GM12878 (cell line): ENCODE results near the gene FLYWCH2. TPM values are rescaled to one million over a fixed set of nuclear protein-coding genes. Genes with fewer than 3 reads are reported as not detected.

Source experiments
- ATAC-seq: fragments of 200-7000 bp; cut with Tn5 transposase; 3 replicates; pipeline ENCODE4 v1.9.1; 2020; ENCODE audit warnings: mild to moderate bottlenecking, moderate library complexity
- BruUV-seq: library from RNA; stranded (reverse); fragments of 400-500 nt; replicated peaks from 2 replicates; lab custom pipeline; 2021; lab: Mats Ljungman, UMichigan
- CTCF ChIA-PET: fragments of 300-600 bp; sonication (Branson Sonifier 250); formaldehyde crosslinking; extraction: SDS; loops from one replicate; lab custom pipeline; 2021; ENCODE audit warnings: inconsistent platforms; lab: Yijun Ruan, JAX
- POLR2A ChIA-PET: fragments of 350-600 bp; formaldehyde crosslinking; extraction: SDS; loops from one replicate; lab custom pipeline; 2021; ENCODE audit warnings: inconsistent platforms; lab: Charles Lee
- RAD21 ChIA-PET: fragments of 300-600 bp; sonication (Branson Sonifier 250); formaldehyde crosslinking; loops from one replicate; lab custom pipeline; 2023; ENCODE audit warnings: antibody characterized with exemption; ENCODE audit not compliant: unreplicated experiment; lab: Charles Lee
- SMC1A ChIA-PET: fragments of 300-600 bp; sonication (Branson Sonifier 250); formaldehyde crosslinking; loops from one replicate; lab custom pipeline; 2023; ENCODE audit not compliant: unreplicated experiment, uncharacterized antibody; lab: Charles Lee
- DNase-seq: peaks from one replicate; pipeline ENCODE4 v3.0.0-alpha.2; 2011; ENCODE audit warnings: low read depth, low spot score
- FAIRE-seq: peaks from 3 replicates; lab custom pipeline; 2011; peaks lifted over from hg19 to GRCh38; lab: Jason Lieb, UNC
- H2AFZ ChIP-seq: 2 replicates; pipeline ENCODE4 v1.6.0; 2011; ENCODE audit warnings: low read depth, low read length, control low read depth; ENCODE audit not compliant: control insufficient read depth
- H3K27ac ChIP-seq: 2 replicates; pipeline ENCODE4 v1.5.1; 2011; ENCODE audit warnings: control low read depth; ENCODE audit not compliant: control insufficient read depth, insufficient read depth
- H3K27me3 ChIP-seq, 2 experiments: replicated peaks in 1 of 2; 2 replicates each; pipeline versions ENCODE4 v1.6.0 to v1.6.1; 2011; ENCODE audit warnings: low read length in 1 of 2; ENCODE audit not compliant: control insufficient read depth in 2 of 2, insufficient read depth in 2 of 2
- H3K36me3 ChIP-seq, 2 experiments: 2 replicates each; pipeline ENCODE4 v1.5.1; 2011; ENCODE audit warnings: low read length in 1 of 2; ENCODE audit not compliant: control insufficient read depth in 2 of 2, insufficient read depth in 2 of 2
- H3K4me1 ChIP-seq: 2 replicates; pipeline ENCODE4 v1.6.1; 2011; ENCODE audit warnings: mild to moderate bottlenecking, low read length, moderate library complexity, mixed read lengths; ENCODE audit not compliant: control insufficient read depth, insufficient read depth
- H3K4me2 ChIP-seq: 2 replicates; pipeline ENCODE4 v1.6.0; 2011; ENCODE audit warnings: control low read depth; ENCODE audit not compliant: control insufficient read depth, insufficient read depth
- H3K4me3 ChIP-seq: fragments of 200-600 bp; sonication (generic); 2 replicates; pipeline ENCODE4 v1.5.1; 2016
- H3K79me2 ChIP-seq: 2 replicates; pipeline ENCODE4 v1.6.0; 2011; ENCODE audit warnings: low read length; ENCODE audit not compliant: control insufficient read depth, insufficient read depth
- H3K9ac ChIP-seq: 2 replicates; pipeline ENCODE4 v1.8.0; 2011; ENCODE audit warnings: low read length, control low read depth, mixed read lengths; ENCODE audit not compliant: control insufficient read depth, insufficient read depth
- H3K9me3 ChIP-seq: replicated peaks from 3 replicates; pipeline ENCODE4 v1.5.1; 2011; ENCODE audit warnings: mild to moderate bottlenecking, low read length; ENCODE audit not compliant: control insufficient read depth, insufficient read depth
- H4K20me1 ChIP-seq: 2 replicates; pipeline ENCODE4 v1.6.0; 2011; ENCODE audit not compliant: control insufficient read depth, insufficient read depth
- ETV6 ChIP-seq, 2 experiments: fragments of 450-650 bp in 1 of 2; IDR thresholded peaks in 1 of 2; conservative IDR thresholded peaks in 1 of 2; 2 replicates each; pipeline ENCODE4 v1.6.1; 2014; ENCODE audit warnings: antibody characterized with exemption in 1 of 2, borderline replicate concordance in 1 of 2, low read depth in 1 of 2, mild to moderate bottlenecking in 1 of 2, moderate library complexity in 1 of 2
- HDAC6 ChIP-seq: fragments of 200-600 bp; sonication (generic); IDR thresholded peaks from one replicate; pipeline ENCODE4 v1.8.0; 2017; ENCODE audit warnings: antibody characterized with exemption; ENCODE audit not compliant: unreplicated experiment
- MEF2A ChIP-seq: IDR thresholded peaks from 2 replicates; pipeline ENCODE4 v1.6.1; 2011; ENCODE audit warnings: low read depth, mild to moderate bottlenecking, low read length, moderate library complexity; ENCODE audit not compliant: insufficient read depth
- NBN ChIP-seq: fragments of 450-650 bp; IDR thresholded peaks from 2 replicates; pipeline ENCODE4 v1.6.1; 2016
- PRDM15 ChIP-seq: fragments of 450-650 bp; formaldehyde crosslinking; IDR thresholded peaks from 2 replicates; pipeline ENCODE4 v1.4.0; 2020; ENCODE audit warnings: mild to moderate bottlenecking, moderate library complexity
- SMARCA5 ChIP-seq: fragments of 450-650 bp; IDR thresholded peaks from 2 replicates; pipeline ENCODE4 v1.6.1; 2017; ENCODE audit warnings: mild to moderate bottlenecking
- ZNF24 ChIP-seq: fragments of 450-650 bp; IDR thresholded peaks from 2 replicates; pipeline ENCODE4 v1.6.1; 2017; ENCODE audit warnings: antibody characterized with exemption, mild to moderate bottlenecking
- WGBS: methylation state at CpG from one replicate; pipeline ENCODE4 v1.1.6; 2016; ENCODE audit warnings: low lambda C conversion rate; ENCODE audit not compliant: insufficient replicate concordance, insufficient coverage; ENCODE audit errors: missing lambda C conversion rate; 5-methylcytosine and 5-hydroxymethylcytosine counted together
- in situ Hi-C: fragments of 300-500 bp; cut with MboI; formaldehyde crosslinking; loops from 9 replicates; pipeline ENCODE4 v1.14.3; 2018; ENCODE audit warnings: mixed read lengths
- intact Hi-C: fragments of 100-400 bp; cut with micrococcal nuclease; formaldehyde crosslinking; loops from one replicate; pipeline ENCODE4 v1.14.2; 2022; ENCODE audit not compliant: unreplicated experiment
- polyA plus RNA-seq, 11 experiments: library from polyadenylated mRNA; depleted of rRNA in 4 of 11; unstranded in 6 of 11; stranded (reverse) in 5 of 11; fragments of >200 nt; fragmentation: Nextera tagmentation in 4 of 11; fragmentation: Illumina TruSeq in 1 of 11; extraction: Ambion mirVana in 4 of 11; extraction: Trizol in 1 of 11; gene quantifications; 1 replicate in 1 of 11; 2 replicates in 10 of 11; pipeline versions ENCODE4 v1.2.1 to v1.2.3, GENCODE V29; 2011 to 2016; ENCODE audit warnings: inconsistent platforms in 2 of 11, missing spikeins in 2 of 11, low read depth in 1 of 11
- total RNA-seq, 4 experiments: library from RNA; depleted of rRNA in 3 of 4; stranded (reverse); fragments of >200 nt in 3 of 4; fragmentation: Illumina TruSeq in 1 of 4; extraction: Trizol in 1 of 4; gene quantifications; 2 replicates each; pipeline versions ENCODE4 v1.2.1 to v1.2.3, GENCODE V29; 2013 to 2021
- TF ChIP-seq, protein P1 (sequence below): IDR thresholded peaks from 2 replicates; pipeline ENCODE4 v1.6.1; 2012; ENCODE audit warnings: low read depth, low read length, improper control_type of control experiment

Gene FLYWCH2
- total and polyA plus RNA-seq, 10 of the 15 experiments (the other 5 are each of a cell fraction or from before 2014, with no cell fraction given), result 0.27 to 43.1 (median 17.7) TPM

DNA sequence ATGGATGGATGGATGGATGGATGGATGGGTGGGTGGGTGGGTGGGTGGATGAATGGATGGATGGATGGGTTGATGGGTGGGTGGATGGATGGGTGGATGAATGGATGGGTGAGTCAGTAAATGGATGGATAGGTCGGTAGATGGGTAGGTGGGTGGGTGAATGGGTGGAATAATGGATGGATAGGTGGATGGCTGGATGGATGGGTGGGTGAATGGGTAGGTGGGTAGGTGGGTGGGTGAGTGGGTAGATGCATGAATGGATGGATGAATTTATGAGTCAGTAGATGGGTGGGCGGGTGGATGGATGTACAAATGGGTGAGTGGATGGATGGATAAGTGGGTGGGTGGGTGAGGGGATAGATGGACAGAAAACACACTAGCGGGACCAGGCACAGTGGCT is 48.0 kb upstream of the FLYWCH2 start:
- H3K4me2 ChIP-seq, result no peak overlapping the region
- BruUV-seq, result no TSS peak
- POLR2A ChIA-PET, result no interaction called here

More for the DNA sequence above, 48.0 kb upstream of the FLYWCH2 start:
- H3K27me3 ChIP-seq, result no peaks in the 10 kb centered on the region
- no peak overlapping the region for H3K27ac ChIP-seq
- no peaks in the 10 kb centered on the region for H3K79me2 ChIP-seq
- H4K20me1 ChIP-seq, result no peaks in the 10 kb centered on the region
- RAD21 ChIA-PET, result interaction anchor here (0.5 kb wide), 1 partner anchor 212 kb away, joined by 3 read pairs; no protein-coding TSS in a partner anchor
- CTCF ChIA-PET, result no interaction called here
- ATAC-seq (no peak), DNase-seq (no peak), FAIRE-seq (no peak)
- SMC1A ChIA-PET, result no interaction called here
- no peak overlapping the region for H3K9ac ChIP-seq
- WGBS, result 33% methylated on average over 1 of the region's 3 CpGs
- no peaks in the 10 kb centered on the region for H3K36me3 ChIP-seq
- H3K4me1 ChIP-seq, result peaks cover 1% of the 10 kb centered on the region; the same call in 1 of the 2 replicates
- intact Hi-C loops (no loop called here), in situ Hi-C loops (no loop called here)
- no peaks in the 10 kb centered on the region for H3K9me3 ChIP-seq
- H3K4me3 ChIP-seq, result no peak overlapping the region
- TF ChIP-seq PRDM15 (CRISPR knock-in tag) (no peak), MEF2A (no peak), NBN (no peak), ZNF24 (no peak), SMARCA5 (no peak), HDAC6 (no peak), ETV6 (conservative IDR thresholded peaks at IDR 0.05 in 1 of 2, IDR thresholded peaks at IDR 0.05 in 1 of 2; ENCODE audit: borderline replicate concordance in 1 of 2, low read depth in 1 of 2) (no peak)
- TF ChIP-seq, protein P1, sequence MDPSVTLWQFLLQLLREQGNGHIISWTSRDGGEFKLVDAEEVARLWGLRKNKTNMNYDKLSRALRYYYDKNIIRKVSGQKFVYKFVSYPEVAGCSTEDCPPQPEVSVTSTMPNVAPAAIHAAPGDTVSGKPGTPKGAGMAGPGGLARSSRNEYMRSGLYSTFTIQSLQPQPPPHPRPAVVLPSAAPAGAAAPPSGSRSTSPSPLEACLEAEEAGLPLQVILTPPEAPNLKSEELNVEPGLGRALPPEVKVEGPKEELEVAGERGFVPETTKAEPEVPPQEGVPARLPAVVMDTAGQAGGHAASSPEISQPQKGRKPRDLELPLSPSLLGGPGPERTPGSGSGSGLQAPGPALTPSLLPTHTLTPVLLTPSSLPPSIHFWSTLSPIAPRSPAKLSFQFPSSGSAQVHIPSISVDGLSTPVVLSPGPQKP, result no peak
- no peak overlapping the region for H2AFZ ChIP-seq
